Thoracic aorta (tissue), 2 donors: Measurements from ENCODE around the gene CAMK2D. TPM values are rescaled to one million over a fixed set of nuclear protein-coding genes. Genes with fewer than 3 reads are reported as not detected.
A peak's percentile ranks its signal among the peaks of the same experiment; 100 is the strongest.

Source experiments
- ATAC-seq: fragments of 150-250 bp; one replicate; pipeline ENCODE4 v1.8.0; 2017; ENCODE audit warnings: low read depth; ENCODE audit not compliant: insufficient number of reproducible peaks, low FRiP score
- DNase-seq: peaks from one replicate; pipeline ENCODE4 v3.0.0-alpha.2; 2020; ENCODE audit warnings: low spot score
- H3K27ac ChIP-seq, 2 donors: fragments of 200-600 bp; sonication (generic); 1 replicate in 1 of 2; 2 replicates in 1 of 2; pipeline ENCODE4 v1.5.1; 2016; ENCODE audit warnings: mild to moderate bottlenecking in 2 of 2, moderate library complexity in 2 of 2
- H3K27me3 ChIP-seq: fragments of 200-600 bp; sonication (generic); replicated peaks from 2 replicates; pipeline ENCODE4 v1.6.0; 2016; ENCODE audit warnings: mild to moderate bottlenecking; ENCODE audit not compliant: insufficient read depth
- H3K36me3 ChIP-seq: fragments of 200-600 bp; sonication (generic); one replicate; pipeline ENCODE4 v1.5.1; 2016
- H3K4me1 ChIP-seq, 2 donors: fragments of 200-600 bp; sonication (generic); 1 replicate in 1 of 2; 2 replicates in 1 of 2; pipeline versions ENCODE4 v1.5.1 to v1.6.0; 2016; ENCODE audit warnings: low read depth in 2 of 2, mild to moderate bottlenecking in 1 of 2; ENCODE audit not compliant: control insufficient read depth in 1 of 2
- H3K4me3 ChIP-seq: fragments of 200-600 bp; sonication (generic); 2 replicates; pipeline ENCODE4 v1.5.1; 2016; ENCODE audit warnings: mild to moderate bottlenecking
- H3K9me3 ChIP-seq: fragments of 200-600 bp; sonication (generic); 2 replicates; pipeline ENCODE4 v1.5.1; 2016
- total RNA-seq, 2 donors: library from RNA; depleted of rRNA; stranded (reverse); fragments of >200 nt; gene quantifications; one replicate each; pipeline versions ENCODE4 v1.1.0 to v1.2.3, GENCODE V29; 2016
- TF ChIP-seq, protein P1 (sequence below): fragments of 200-600 bp; sonication (generic); IDR thresholded peaks from one replicate; pipeline ENCODE4 v1.5.1; 2019; ENCODE audit warnings: antibody characterized with exemption

CAMK2D gene
- total RNA-seq, 2 donors from 2014 or later, result 50.6 to 70.1 TPM

DNA sequence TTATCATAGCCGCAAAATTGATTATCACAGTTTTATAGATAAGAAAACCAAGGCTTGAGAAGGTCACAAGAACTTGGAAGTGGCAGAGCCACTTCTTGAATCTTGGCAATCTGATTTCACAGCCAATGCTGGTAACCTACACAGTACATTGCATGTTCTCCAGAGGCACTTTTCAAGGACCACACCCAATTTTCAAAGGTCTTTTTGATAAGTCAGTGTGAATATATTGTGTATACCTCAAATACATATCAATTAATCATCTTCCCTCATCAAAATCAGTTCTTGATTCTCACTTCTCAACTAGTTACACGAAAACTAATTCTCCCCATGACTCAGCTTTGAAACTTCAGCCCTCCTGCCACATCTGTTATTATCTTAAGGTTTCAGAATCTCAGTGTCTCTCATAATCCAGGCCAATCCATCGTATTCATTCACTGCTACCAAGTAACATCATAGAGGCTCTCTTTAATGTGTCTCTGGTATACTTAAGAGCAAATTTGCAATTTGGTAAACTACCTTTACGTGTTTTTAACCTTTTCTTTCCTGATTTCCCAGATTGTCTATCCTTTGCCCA, 16.8 kb downstream of the CAMK2D start:
- no peak for DNase-seq
- no peak for ATAC-seq
- Histone ChIP-seq H3K36me3 (no peaks in the 10 kb centered on the region), H3K9me3 (no peaks in the 10 kb centered on the region), H3K27me3 (no peaks in the 10 kb centered on the region), H3K4me3 (no peak overlapping the region), H3K27ac (no peak overlapping the region), H3K4me1 (peaks cover 0 to 13% of the 10 kb centered on the region in 2 donors)
- TF ChIP-seq, protein P1, sequence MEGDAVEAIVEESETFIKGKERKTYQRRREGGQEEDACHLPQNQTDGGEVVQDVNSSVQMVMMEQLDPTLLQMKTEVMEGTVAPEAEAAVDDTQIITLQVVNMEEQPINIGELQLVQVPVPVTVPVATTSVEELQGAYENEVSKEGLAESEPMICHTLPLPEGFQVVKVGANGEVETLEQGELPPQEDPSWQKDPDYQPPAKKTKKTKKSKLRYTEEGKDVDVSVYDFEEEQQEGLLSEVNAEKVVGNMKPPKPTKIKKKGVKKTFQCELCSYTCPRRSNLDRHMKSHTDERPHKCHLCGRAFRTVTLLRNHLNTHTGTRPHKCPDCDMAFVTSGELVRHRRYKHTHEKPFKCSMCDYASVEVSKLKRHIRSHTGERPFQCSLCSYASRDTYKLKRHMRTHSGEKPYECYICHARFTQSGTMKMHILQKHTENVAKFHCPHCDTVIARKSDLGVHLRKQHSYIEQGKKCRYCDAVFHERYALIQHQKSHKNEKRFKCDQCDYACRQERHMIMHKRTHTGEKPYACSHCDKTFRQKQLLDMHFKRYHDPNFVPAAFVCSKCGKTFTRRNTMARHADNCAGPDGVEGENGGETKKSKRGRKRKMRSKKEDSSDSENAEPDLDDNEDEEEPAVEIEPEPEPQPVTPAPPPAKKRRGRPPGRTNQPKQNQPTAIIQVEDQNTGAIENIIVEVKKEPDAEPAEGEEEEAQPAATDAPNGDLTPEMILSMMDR, result no peak

DNA sequence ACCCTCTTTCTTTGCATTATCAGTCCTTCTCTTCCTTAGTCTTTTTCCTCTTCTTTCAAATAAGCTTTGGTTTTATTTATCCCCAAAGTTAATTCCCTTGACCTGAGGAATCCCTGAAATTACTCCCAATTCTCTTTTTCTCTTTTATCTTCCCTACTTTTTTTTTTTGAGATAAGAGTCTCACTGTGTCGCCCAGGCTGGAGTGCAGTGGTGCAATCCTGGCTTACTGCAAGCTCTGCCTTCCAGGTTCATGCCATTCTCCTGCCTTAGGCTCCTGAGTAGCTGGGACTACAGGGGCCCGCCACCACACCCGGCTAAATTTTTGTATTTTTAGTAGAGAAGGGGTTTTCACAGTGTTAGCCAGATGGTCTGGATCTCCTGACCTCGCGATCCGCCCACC, 17.8 kb downstream of the CAMK2D start:
- TF ChIP-seq, protein P1, result no peak
- no peaks in the 10 kb centered on the region for H3K36me3 ChIP-seq
- H3K9me3 ChIP-seq, result no peaks in the 10 kb centered on the region
- H3K27ac ChIP-seq, result peak overlapping the region; percentile 21 to 23
- DNase-seq (no peak), ATAC-seq (no peak)
- no peaks in the 10 kb centered on the region for H3K27me3 ChIP-seq
- no peak overlapping the region for H3K4me3 ChIP-seq
- peaks cover 4 to 24% of the 10 kb centered on the region in 2 donors for H3K4me1 ChIP-seq

DNA sequence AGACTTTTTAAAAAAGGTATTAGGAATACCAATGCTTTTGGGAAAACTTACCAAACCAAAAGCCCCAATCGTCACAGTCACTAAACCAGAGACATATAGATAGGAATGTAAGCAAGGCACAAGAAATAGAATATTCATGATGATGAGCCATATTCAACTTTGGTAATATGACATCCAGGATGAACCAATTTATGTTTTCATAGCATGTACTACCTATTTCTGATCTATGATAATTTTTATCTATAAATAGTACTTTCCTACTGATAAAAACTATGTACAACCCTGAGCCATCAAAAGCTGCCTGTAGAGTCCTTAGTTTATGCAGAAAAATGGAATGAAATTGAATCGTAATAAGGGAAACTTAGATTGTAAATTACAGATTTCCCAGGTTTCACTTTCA, 18.9 kb downstream of the CAMK2D start:
- no peaks in the 10 kb centered on the region for H3K9me3 ChIP-seq
- no peak overlapping the region for H3K4me3 ChIP-seq
- H3K36me3 ChIP-seq, result no peaks in the 10 kb centered on the region
- H3K27me3 ChIP-seq, result no peaks in the 10 kb centered on the region
- TF ChIP-seq, protein P1, result no peak
- DNase-seq (no peak), ATAC-seq (no peak)
- H3K27ac ChIP-seq, result peak overlapping the region in 1 of 2 donors; percentile 23
- H3K4me1 ChIP-seq, result peaks cover 13 to 32% of the 10 kb centered on the region in 2 donors

DNA sequence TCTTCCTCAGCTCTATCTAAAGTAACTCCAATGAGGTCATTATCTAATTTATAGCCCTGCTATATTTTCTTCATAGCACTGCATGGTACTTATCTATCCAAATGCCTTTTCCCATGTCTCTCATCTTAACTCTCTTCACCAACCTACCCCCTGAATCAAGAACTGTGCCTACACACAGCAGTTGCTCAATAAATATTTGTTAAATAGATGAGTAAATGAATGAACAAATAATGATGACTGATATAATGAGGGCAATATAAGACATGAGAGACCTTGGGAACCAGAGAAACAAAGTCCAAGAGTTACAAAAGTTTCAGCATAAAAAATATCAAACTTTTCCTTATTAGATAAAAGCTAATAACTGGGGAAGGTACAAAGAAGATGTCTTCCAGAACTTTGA, 19.6 kb downstream of the CAMK2D start:
- H3K27ac ChIP-seq, result peak overlapping the region in 1 of 2 donors; percentile 11
- H3K27me3 ChIP-seq, result no peaks in the 10 kb centered on the region
- no peaks in the 10 kb centered on the region for H3K9me3 ChIP-seq
- ATAC-seq (no peak), DNase-seq (no peak)
- no peak overlapping the region for H3K4me3 ChIP-seq
- no peaks in the 10 kb centered on the region for H3K36me3 ChIP-seq
- peaks cover 17 to 36% of the 10 kb centered on the region in 2 donors for H3K4me1 ChIP-seq
- TF ChIP-seq, protein P1, result no peak

DNA sequence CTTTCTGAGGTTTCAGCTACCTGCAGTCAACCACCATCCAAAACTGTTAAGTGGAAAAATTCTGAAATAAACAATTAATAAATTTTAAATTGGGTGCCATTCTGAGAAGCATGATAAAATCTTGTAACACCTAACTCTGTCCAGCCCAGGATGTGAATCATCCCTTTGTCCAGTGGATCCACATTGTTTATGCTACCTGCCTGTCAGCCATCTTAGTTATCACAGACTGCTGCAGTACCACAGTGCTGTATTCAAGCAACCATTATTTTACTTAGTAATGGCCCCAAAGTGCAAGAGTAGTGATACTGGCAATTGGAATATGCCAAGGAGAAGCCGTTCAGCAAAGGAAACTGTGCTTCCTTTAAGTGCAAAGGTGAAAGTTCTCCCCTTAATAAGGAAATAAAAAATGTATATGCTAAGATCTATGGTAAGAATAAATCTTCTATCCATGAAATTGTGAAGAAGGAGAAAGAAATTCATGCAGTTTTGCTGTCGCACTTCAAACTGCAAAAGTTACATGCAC, 20.6 kb downstream of the CAMK2D start:
- no peak for ATAC-seq
- no peaks in the 10 kb centered on the region for H3K36me3 ChIP-seq
- H3K4me3 ChIP-seq, result no peak overlapping the region
- H3K9me3 ChIP-seq, result no peaks in the 10 kb centered on the region
- TF ChIP-seq, protein P1, result no peak
- H3K4me1 ChIP-seq, result peaks cover 17 to 36% of the 10 kb centered on the region in 2 donors
- no peaks in the 10 kb centered on the region for H3K27me3 ChIP-seq
- peak overlapping the region in 1 of 2 donors; percentile 8 for H3K27ac ChIP-seq
- no peak for DNase-seq
